Hematopoietic multipotent progenitor cell (in vitro differentiated cells): ENCODE data around the gene TBC1D12. TPM values are rescaled to one million over a fixed set of nuclear protein-coding genes. Genes with fewer than 3 reads are reported as not detected.
"Not testable (repeated sequence)": the region's sequence is repeated elsewhere in the genome, so short reads cannot be mapped to it uniquely, and the experiment has no call there.

ENCODE experiments used
- DNase-seq, 3 donors: peaks; one replicate each; pipeline ENCODE4 v3.0.0-alpha.2; 2011 to 2015; ENCODE audit warnings: low read depth in 2 of 3, low spot score in 2 of 3
- total RNA-seq: library from RNA; depleted of rRNA; stranded (reverse); fragments of >200 nt; gene quantifications from one replicate; pipeline ENCODE4 v1.2.3, GENCODE V29; 2012

Gene TBC1D12
- 2.2 TPM for total RNA-seq

DNA sequence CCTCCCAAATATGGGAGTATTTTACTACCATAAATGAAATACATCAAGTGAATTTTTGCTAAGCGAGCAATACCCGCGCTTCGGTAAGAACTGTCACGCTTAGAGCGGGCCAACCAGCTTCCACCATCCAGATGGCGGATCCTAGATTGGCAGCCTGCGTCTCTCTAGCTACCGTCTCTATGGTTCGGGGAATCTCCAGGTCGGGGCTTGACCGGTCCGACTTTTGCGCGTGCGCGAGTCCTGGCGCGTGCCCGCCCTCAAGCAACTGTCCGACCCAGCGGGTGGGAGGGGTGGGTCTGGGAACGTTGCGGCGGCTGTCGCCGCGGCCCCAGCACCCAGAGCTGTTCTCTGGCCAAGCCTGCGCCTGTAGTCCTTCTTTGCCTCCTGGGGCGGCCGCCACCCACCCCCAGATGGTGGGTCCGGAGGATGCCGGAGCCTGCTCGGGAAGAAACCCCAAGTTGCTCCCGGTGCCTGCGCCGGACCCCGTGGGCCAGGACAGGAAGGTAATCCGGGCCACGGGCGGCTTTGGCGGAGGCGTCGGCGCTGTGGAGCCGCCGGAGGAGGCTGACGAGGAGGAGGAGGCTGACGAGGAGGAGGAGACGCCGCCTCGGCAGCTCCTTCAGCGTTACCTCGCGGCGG lies at the start of gene TBC1D12:
Gene TBC1D12, plus strand, starts transcription at position 338 of the 639 bp plus-strand sequence. Its CDS starts 73 bp downstream, at position 411.
- peak in 2 of 3 donors; percentile 55 to 61 for DNase-seq

DNA sequence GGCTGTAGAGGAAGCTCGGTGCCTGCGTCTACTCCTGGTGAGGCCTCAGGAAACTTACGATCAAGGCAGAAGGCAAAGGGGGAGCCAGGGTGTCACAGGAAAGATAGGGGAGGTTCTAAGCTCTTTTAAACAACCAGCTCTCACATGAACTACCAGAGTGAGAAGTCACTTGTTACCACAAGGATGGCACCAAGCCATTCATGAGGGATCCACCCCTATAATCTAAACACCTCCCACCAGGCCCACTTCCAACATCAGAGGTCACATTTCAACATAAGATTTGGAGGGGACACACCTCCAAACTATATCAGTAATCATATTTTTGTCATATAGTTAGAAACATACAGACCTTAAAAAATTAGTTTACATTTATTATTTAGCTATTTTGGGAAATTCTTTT lies 49.0 kb upstream of the TBC1D12 start:
- DNase-seq, result no peak

DNA sequence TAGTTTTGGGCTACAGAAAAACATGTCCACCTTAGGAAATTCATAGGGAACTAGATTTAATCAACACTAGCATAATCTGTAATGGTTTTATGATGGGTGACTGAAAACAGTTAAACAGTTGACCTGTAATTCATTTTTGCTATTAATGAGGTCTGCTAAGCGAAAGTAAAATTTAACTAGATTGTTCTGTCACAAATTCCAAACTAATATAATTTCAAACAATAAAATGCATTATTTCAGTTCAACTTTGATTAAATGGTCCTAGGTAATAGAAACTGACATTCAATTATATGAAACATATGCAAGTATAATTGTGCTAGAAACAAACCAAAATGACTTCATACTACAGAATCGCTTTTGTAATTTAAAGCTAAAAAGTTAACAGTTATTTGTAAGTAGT lies 46.5 kb upstream of the TBC1D12 start:
- DNase-seq, result no peak

DNA sequence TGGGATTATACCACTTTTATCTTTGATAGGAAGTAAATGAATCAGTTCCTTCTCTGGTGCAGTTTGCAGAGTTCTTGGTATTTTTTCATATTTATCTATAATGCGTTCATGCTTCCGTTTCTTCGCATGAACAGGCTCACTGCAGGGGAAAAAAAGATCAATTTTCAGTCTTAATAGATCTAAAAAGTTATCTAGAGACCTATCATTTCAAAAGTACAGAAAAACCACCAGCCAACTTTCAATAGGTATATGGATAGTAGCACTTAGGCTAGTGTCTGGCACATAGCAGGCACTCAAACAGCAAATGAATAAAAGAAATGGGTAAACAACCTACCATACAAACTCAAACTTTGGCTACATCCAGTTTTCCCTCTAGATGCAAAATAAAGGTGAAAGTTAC lies 45.1 kb upstream of the TBC1D12 start:
- no peak for DNase-seq

DNA sequence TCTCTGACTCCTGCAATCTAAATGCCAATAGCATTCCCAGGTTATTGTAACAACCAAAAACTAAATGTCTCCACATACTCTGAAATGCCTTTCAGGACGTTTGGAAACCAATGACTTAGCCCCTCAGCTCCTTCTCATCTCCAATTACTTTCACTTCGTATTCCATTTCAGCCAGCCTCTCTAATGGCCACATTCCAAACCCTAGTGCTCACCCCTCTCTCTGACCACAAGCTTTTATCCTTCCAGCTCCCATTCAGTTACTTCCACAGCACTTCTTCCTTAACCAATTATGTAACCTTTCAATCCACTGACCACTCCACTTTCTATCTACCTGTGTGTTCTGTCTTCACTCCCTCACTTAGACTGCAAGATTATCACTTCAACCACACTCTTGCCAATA lies 43.9 kb upstream of the TBC1D12 start:
- DNase-seq, result no peak

DNA sequence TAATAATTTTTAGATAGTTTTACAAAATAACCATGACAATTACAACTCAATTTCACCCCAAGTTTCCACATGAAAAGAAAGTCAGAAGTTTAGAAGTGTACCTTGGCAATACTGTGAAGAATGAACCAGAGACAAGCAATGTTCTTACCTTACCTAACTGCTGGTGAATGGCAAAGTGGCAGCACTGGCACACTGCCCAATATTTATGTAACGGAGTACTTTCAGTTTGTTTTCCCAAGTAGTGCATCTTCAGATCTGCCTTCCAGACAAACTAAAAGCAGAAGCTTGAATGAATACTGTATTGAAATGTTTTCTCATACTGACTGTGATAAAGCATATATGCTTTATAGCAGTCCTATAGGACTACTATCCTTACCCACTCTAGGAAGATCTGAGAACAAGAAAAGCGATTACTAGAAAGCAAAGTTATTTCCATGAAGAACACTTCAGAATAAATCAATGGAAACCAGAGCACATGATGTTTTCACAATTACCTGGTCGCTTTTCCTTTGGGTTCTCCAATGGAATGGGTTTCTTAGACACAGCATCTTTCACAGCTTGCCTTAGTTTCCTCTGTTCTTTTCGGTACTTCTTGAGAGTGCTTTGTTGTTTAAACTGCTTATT lies 41.1 kb upstream of the TBC1D12 start:
- DNase-seq, result peak in 2 of 3 donors; percentile 35 to 54

DNA sequence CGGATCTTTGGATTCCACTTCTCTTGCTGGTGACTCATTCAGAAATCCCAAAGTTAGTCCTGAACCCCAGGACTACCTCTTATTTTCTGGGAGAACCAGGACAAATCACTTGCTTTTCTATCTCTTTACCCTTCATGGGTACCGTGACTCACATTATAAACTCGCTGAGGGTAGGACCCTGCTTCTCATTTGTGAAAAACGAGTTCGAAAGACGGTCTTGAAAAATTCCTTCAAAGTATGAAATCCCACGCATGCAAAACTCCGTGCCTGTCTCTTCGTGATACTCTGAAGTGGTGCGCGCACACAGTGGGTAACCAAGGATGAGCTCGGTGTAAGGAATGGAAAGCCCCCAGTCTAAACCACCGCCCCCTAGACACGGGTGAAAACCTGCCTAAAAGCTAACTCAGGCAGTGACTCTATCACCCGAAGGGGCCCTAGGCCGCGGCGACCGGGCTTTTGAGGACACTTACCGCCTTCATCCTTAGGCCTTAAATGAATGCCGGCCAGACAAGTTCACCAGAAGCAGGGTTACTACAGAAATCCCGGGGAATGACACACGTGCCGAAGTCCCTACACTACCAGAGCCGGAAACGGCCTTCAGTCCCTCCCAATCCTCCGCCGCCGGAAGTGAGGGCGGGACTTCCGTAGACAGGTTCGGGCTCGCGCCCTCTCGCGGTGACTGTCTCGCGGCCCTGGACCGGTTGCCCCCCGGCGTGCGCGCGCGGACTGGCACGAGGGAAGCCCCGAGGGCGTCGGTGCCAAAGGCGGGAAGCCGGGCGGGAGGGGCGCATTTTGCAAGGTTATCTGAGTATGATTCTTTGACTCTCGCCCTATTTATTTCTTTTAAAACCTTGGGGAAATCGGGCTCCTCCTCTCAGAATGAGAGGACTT lies 39.7 kb upstream of the TBC1D12 start, which contains the start of gene NOC3L:
Gene NOC3L, minus strand, starts transcription at position 580 of the 891 bp plus-strand sequence. Its CDS starts 101 bp downstream, at position 479.
- DNase-seq, result peak; percentile 88 to 96 (median 93)

DNA sequence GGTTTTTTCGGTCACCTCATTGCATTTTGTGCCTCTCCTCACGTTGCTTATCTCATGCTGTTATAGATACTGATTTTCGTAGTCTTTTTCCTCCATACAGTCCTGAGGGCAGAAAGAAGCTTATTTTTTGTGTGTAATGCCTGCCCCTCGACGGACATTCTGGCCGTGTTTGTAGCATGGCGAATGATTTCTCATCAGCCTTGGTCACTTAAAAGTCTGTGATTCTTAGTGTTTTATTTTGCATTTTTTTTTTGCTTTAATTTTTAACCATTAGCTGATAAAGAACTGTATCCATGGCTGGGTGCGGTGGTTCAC lies 39.1 kb upstream of the TBC1D12 start:
- DNase-seq, result no peak

DNA sequence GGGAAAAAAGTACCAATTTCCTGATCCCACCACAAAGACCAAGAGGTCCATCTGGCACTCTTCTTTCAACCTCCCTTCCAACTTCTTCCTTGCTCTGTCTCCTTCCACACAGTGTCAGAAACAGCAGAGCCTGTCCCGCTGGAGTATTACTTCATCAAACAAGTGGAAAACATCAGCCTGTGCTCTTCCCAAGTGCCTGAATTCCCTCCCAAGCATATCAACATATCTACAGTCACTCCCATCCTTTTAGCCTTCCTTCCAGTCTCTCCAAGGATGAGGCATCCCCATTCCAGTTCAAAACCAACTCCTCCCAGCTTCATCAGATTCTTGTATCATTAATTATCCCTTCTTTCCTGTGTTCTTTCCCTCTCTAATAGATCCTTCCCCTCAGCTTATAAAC lies 37.9 kb upstream of the TBC1D12 start:
- DNase-seq, result no peak

DNA sequence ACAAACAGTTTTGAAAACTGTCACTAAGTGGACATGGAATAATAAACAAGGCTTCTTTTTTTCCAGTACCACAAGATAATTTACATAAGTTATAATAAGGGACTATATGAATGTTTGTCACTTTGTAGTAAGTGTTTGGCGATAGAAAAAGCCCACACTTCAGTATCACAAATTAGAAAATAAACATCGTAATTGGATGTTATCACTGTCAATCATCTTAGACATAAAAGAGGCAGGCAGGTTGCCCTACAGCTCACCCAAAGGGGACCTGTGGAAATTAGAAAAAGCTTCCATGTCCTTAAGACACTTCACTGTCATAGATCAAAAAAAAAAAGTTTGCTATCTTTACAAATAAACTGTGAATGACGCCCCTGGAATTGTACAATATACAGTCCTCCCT lies 36.0 kb upstream of the TBC1D12 start:
- no peak for DNase-seq

DNA sequence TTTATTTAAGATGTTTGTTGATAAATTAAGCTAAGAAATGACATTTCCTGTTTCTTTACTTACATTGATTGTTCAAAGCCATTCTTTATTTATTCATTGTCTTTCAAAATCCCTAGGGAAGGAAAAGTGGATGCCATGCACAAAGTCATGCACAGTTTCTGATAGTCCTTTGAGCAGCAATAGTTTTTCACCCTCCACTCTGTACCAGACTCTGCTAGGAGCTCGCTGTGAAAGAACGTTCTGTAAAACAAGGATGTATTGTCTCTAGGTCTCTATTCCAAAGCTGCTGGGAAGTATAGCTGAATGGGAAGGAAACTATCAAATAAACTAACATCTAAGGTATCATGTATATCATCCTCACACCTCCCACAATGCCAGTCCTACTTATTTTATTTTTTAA lies 31.8 kb upstream of the TBC1D12 start:
- no peak for DNase-seq

DNA sequence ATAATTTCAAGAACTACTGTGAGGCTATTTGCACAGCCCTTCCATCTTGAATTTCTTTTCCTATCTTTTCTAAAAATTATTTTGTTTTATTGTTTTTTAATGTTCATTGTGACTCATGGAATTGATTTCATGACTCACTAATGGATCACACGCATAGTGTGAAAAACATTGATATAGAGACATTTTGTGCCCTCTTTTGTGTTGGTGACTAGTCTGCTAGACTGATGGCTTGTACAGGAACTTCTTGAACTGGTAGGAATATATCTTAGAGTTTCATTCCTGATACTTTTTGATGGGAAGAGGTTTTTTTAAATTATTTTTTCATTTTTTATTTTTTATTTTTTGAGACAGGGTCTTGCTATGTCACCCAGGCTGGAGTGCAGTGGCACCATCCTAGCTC lies 27.0 kb upstream of the TBC1D12 start:
- no peak for DNase-seq

DNA sequence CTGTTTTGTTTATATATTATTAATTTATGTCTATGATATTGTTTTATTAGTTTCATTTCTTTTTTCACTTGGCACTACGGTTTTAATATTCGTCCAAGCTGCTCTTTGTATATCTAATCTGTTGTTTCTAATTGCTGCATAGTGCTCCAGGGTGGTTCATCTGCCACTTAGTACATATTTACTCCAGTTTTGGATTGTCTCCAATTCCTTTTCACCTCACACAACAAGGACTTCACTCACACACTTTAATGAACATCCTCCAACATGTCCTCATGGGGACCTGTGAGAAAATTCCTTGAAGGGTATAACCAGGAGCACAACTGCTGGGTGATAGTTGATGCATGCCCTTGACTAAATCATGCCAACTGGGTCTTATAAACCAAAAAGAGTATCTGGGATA lies 25.5 kb upstream of the TBC1D12 start:
- DNase-seq, result no peak

DNA sequence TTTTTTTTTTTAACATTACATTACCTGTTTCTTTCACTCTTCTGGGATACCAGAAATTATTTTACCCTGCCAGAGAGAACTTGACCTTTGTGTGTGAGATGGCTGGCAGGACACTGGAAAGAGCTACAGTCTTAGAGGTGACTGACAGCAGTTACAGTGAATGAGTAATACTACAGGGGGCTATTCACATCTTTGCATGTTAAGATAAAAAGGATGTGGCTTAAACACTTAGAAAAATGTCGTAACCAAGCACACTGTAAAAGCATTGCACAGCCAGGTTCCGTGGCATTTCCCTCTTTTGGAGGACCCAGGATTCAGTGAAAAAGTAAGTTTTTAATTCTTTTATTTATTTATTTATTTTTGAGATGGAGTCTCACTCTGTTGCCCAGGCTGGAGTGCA lies 18.8 kb upstream of the TBC1D12 start:
- no peak for DNase-seq

DNA sequence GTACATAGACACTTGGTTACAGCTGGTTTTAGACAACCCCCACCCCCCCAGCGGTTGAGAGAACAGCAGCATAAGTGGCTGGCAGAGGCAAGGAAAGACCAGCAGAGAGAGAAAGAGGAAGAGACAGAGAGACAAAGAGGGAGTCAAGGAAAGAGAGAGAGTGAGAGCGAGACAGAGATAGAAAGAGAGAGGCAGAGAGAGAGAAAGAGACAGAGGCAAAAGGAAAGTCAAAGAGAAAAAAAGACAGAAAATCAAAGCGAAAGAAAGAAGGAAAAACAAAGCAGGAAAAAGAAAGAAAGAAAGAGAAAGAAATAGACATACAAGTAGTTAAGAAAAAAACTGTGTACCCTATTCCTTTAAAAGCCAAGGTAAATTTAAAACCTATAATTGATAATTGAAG lies 16.6 kb upstream of the TBC1D12 start:
- not testable (repeated sequence) for DNase-seq

DNA sequence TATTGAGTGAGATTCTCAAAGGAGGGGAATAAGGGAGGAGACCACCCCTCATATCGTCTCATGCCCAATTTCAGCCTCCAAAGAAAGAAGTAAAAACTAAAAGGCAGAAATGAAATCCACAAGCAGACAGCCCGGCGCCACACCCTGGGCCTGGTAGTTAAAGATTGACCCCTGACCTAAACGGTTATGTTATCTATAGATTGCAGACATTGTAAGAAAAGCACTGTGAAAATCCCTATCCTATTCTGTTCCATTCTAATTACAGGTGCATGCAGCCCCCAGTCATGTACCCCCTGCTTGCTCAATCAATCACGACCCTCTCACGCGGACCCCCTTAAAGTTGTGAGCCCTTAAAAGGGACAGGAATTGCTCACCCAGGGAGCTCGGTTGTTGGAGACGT lies 10.2 kb upstream of the TBC1D12 start:
- not testable (repeated sequence) for DNase-seq

DNA sequence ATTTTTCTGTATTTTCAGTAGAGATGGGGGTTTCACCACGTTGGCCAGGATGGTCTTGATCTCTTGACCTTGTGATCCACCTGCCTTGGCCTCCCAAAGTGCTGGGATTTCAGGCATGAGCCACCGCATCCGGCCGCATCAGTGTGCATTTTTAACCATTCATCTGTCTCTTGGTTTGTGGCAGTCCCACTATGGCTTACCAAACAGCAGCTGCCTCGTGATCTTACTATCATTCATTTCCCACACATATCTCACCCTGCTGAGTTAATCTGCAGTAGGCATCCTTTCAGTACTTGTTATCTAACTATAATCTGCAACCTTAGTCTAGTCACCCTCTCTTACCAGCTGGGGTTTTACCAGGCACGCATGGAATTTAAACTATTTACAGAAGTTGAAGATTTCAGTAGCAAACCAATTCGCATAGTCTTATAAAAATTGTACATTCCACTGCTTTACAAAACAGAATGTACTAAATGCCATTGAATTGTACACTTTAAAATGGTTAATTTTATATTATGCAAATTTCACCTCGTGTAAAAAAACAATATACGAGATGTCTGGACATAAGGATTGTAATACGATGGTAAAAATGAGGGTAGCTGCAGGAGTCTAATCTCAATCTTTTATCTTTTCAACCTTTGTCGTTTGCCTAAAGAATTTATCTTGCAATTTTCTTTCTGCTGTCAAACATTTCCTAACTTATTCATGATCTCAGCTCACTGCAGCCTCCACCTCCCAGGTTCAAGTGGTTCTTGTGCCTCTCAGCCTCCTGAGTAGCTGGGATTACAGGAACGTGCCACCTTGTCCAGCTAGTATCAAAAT lies 4.6 kb upstream of the TBC1D12 start:
- no peak for DNase-seq

DNA sequence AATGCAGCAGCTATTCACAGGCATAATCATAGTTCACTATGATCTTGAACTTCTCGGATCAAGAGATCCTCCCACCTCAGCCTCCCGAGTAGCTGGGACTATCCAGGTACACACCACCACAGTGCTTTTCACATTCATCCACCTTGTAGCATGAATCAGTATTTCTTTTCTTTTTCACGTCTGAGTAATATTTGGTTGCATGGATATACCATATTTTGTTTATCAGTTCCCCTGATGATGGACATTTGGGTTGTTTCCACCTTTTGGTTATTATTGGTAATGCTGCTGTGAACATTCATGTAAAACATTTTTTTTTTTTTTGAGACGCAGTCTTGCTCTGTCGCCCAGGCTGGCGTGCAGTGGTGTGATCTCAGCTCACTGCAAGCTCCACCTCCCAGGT lies 3.6 kb upstream of the TBC1D12 start:
- DNase-seq, result no peak

DNA sequence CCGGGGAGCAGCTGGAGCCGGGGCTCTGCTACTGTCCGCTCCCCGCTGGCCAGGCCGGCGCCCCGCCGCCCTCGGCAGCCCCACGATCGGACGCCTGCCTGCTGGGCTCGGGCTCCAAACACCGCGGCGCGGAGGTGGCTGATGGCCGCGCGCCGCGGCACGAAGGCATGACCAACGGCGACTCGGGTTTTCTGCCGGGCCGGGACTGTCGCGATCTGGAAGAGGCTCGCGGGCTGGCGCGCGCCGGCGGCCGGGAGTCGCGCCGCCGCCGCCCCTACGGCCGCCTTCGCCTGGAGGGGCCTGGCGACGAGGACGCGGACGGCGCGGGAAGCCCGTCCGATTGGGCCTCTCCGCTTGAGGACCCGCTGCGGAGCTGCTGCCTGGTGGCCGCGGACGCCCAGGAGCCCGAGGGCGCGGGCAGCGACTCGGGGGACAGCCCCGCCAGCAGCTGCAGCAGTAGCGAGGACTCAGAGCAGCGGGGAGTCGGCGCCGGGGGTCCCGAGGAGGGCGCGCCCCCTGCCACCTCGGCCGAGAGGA lies 570 bp downstream of the TBC1D12 start:
- peak in 2 of 3 donors; percentile 5 to 32 for DNase-seq

DNA sequence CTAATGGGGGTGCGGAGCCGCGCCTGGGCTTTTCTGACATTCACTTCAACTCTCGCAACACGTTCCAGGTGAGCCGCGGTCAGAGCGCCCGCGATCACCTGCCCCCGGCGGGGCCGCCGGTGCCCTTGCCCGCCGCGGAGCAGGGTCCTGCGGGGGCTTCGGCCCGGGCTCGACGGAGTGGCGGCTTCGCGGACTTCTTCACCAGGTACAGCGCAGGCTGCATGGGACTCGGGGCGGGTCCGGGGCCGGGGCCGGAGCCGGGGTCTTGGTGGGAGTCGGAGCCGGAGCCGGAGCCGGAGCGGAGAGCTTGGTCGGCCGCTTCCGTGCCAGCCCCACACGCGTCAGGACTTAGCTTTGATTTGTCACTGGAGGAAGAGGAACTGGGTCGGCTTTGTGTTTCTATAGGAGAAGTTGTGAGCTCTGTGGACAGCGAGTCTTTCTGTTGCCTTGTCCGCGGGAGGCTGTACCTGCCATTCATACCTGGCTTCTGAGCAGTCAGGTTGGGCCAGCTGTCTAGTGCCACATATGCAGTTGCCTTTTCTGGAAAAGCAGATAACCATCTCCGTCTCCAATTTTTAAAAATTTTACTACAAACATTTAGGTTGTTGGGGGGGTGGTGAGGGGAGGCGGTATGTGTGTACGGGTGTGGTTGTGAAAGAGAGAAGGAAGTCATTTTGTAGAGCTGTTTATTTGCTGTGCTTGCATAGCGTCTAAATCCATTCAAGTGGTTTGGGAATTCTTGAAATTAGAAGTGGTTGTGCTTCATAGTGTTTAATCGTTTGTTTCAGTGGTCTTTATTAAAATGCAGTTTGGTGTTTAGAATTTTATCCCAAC lies 1.3 kb downstream of the TBC1D12 start:
- peak in 2 of 3 donors; percentile 72 to 79 for DNase-seq
